ENCODE measurements around the gene ASIC1. TPM values are rescaled to one million over a fixed set of nuclear protein-coding genes. Genes with fewer than 3 reads are reported as not detected.
A peak's percentile ranks its signal among the peaks of the same experiment; 100 is the strongest.

The ASIC1 gene
- total RNA-seq, 2 experiments from 2014 or later, result 0.59 TPM; not detected in 1

DNA sequence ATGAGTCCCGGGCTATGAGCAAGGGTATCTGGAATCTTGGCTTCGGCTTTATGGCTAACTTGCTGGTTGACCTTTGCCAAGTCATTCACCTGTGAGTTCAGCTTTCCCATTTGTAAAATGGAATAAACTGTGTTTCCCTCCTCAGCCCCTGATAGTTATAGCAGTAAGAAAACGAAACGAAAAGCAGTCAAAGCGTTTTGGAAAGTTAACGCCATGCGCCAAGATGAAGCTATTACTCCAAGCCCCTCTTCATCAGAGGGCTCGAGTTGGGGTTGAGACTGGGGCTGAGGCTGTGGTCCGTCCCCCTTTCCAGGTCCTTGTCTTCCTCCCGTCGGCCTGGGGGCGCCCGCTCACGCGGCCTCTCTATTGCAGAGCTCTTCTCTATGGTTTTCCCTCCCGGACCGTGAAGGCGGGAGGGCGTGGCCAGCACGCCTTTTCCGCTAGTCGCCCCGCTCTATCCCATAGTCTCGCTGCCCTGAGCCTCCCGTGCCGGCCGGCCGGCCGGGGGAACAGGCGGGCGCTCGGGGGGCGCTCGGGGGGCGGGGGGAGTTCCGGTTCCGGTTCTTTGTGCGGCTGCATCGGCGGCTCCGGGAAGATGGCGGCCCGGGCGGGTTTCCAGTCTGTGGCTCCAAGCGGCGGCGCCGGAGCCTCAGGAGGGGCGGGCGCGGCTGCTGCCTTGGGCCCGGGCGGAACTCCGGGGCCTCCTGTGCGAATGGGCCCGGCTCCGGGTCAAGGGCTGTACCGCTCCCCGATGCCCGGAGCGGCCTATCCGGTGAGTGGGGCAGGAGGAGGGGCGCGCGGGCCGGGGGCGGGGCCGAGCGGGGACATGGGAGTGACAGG lies 27.6 kb downstream of the ASIC1 start, which contains the start of gene SMARCD1:
Gene SMARCD1, plus strand, starts transcription at position 568 of the 840 bp plus-strand sequence. Its CDS starts 28 bp downstream, at position 596.
- peak within 1 kb of the TSS; percentile 83 for H3K27ac ChIP-seq (ENCODE audit: low read depth, low read length, poor library complexity, severe bottlenecking)
- peak within 1 kb of the TSS; percentile 93 for H3K4me2 ChIP-seq (ENCODE audit: low read length)
- intact Hi-C loops (cut with micrococcal nuclease; ENCODE audit: unreplicated experiment), result loop anchor here (1.0 kb wide), 3 partner anchors 26 to 315 kb away; partner anchors contain the start of genes CERS5 and LARP4
- BruUV-seq (replicated peaks), result TSS peak; percentile 99
- POLR2A ChIA-PET, result interaction anchor here (0.6 to 6.0 kb wide), 21 partner anchors 14 to 1065 kb away, joined by 3 to 62 read pairs (median 4); partner anchors contain the start of genes ATF1, CERS5, COX14 and RACGAP1
- 0 out of 2 replicates have a peak, but pooled peaks cover 3% of the 10 kb centered on the region for H4K20me1 ChIP-seq (ENCODE audit: insufficient read depth, low read length)
- peaks cover 37% of the 10 kb centered on the region for H3K36me3 ChIP-seq (ENCODE audit: insufficient read depth, low read length)
- H2AFZ ChIP-seq (ENCODE audit: low read length), result peak within 1 kb of the TSS; percentile 96
- H3K4me1 ChIP-seq (ENCODE audit: insufficient read depth, low read length, poor library complexity, severe bottlenecking), result peaks cover 38% of the 10 kb centered on the region
- peaks cover 16% of the 10 kb centered on the region; the same call in 1 of the 2 replicates for H3K79me2 ChIP-seq (ENCODE audit: insufficient read depth, low read depth, low read length)
- CTCF ChIA-PET (ENCODE audit: unreplicated experiment), result interaction anchor here (0.6 to 2.6 kb wide), 8 partner anchors 10 to 788 kb away, joined by 3 to 35 read pairs (median 4); partner anchors contain the start of genes CERS5, COX14 and DIP2B
- H3K4me3 ChIP-seq (ENCODE audit: low read depth, low read length, poor library complexity, severe bottlenecking), result peak within 1 kb of the TSS; percentile 89
- no peak for TF ChIP-seq EZH2phosphoT487 (IDR thresholded peaks at IDR 0.05; ENCODE audit: borderline replicate concordance, low read depth, low read length)
- TF ChIP-seq, protein P1, sequence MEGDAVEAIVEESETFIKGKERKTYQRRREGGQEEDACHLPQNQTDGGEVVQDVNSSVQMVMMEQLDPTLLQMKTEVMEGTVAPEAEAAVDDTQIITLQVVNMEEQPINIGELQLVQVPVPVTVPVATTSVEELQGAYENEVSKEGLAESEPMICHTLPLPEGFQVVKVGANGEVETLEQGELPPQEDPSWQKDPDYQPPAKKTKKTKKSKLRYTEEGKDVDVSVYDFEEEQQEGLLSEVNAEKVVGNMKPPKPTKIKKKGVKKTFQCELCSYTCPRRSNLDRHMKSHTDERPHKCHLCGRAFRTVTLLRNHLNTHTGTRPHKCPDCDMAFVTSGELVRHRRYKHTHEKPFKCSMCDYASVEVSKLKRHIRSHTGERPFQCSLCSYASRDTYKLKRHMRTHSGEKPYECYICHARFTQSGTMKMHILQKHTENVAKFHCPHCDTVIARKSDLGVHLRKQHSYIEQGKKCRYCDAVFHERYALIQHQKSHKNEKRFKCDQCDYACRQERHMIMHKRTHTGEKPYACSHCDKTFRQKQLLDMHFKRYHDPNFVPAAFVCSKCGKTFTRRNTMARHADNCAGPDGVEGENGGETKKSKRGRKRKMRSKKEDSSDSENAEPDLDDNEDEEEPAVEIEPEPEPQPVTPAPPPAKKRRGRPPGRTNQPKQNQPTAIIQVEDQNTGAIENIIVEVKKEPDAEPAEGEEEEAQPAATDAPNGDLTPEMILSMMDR (conservative IDR thresholded peaks at IDR 0.05; ENCODE audit: low read length), result peak; percentile 85
- peak; percentile 96 for DNase-seq (ENCODE audit: low spot score)
- no peaks in the 10 kb centered on the region for H3K9me3 ChIP-seq (ENCODE audit: low read length)
- no peaks in the 10 kb centered on the region for H3K9me2 ChIP-seq (ENCODE audit: insufficient read depth, low read length)

DNA sequence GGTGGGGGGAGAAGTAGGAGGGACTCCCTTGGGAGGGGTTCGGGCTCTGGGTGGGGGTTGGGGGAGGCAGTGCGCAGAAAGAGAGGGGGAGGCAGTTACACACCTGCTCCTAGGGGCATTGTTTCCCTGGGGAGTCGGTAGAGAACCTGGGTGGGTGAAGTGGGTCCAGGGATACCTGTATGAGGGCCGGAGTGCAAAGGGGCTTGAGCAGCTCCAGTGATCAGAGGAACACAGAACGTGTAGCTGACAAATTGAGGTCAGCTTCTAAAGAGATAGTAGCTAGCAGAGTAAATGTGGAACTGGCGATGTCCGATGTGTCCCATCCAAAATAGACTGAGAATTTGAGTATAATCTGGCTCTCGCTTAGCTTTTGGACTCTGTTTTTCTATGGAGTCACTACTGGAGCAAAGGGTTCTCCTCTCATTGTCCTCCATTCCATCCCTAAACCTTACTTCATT lies 28.2 kb downstream of the ASIC1 start:
- intact Hi-C loops (cut with micrococcal nuclease; ENCODE audit: unreplicated experiment), result loop anchor here (1.0 kb wide), 3 partner anchors 26 to 315 kb away; partner anchors contain the start of genes CERS5 and LARP4
- DNase-seq (ENCODE audit: low spot score), result peak; percentile 80
- CTCF ChIA-PET (ENCODE audit: unreplicated experiment), result interaction anchor here (0.6 to 2.6 kb wide), 8 partner anchors 11 to 789 kb away, joined by 3 to 35 read pairs (median 4); partner anchors contain the start of genes CERS5, COX14 and DIP2B
- TF ChIP-seq, protein P1 (conservative IDR thresholded peaks at IDR 0.05; ENCODE audit: low read length), result no peak
- no peak for TF ChIP-seq EZH2phosphoT487 (IDR thresholded peaks at IDR 0.05; ENCODE audit: borderline replicate concordance, low read depth, low read length)
- no TSS peak for BruUV-seq (replicated peaks)
- Histone ChIP-seq H3K36me3 (ENCODE audit: insufficient read depth, low read length) (peaks cover 42% of the 10 kb centered on the region), H3K4me3 (ENCODE audit: low read depth, low read length, poor library complexity, severe bottlenecking) (peak overlapping the region; percentile 89), H3K79me2 (ENCODE audit: insufficient read depth, low read depth, low read length) (peaks cover 16% of the 10 kb centered on the region; the same call in 1 of the 2 replicates), H3K9me3 (ENCODE audit: low read length) (no peaks in the 10 kb centered on the region), H4K20me1 (ENCODE audit: insufficient read depth, low read length) (0 out of 2 replicates have a peak, but pooled peaks cover 3% of the 10 kb centered on the region), H3K27ac (ENCODE audit: low read depth, low read length, poor library complexity, severe bottlenecking) (peak overlapping the region; percentile 83), H3K4me1 (ENCODE audit: insufficient read depth, low read length, poor library complexity, severe bottlenecking) (peaks cover 38% of the 10 kb centered on the region), H3K9me2 (ENCODE audit: insufficient read depth, low read length) (no peaks in the 10 kb centered on the region), H2AFZ (ENCODE audit: low read length) (no peak overlapping the region), H3K4me2 (ENCODE audit: low read length) (peak overlapping the region; percentile 93)
- POLR2A ChIA-PET, result interaction anchor here (0.5 to 6.0 kb wide), 7 partner anchors 26 to 953 kb away, joined by 3 to 62 read pairs (median 4); partner anchors contain the start of genes ATF1, CERS5 and COX14

Measured in OCI-LY7 (cell line).